ACHN (cell line): ENCODE data around the gene PCNX2.
A peak's percentile ranks its signal among the peaks of the same experiment; 100 is the strongest.

ENCODE experiments used
- DNase-seq: peaks from one replicate; pipeline ENCODE4 v3.0.0-alpha.2; 2015
- in situ Hi-C: cut with HindIII; loops from 2 replicates; pipeline ENCODE4 v1.10.0; 2017; ENCODE audit warnings: low sequenced_read_pairs, low pct_ligation_motif_present, low pct_unique_long_range_greater_than_20kb

The PCNX2 gene

GRCh38 chr1:233278631-233279030 lies 16.9 kb downstream of the PCNX2 start:
- in situ Hi-C loops: no loop called here
- no peak for DNase-seq

GRCh38 chr1:233277637-233278606 lies 17.6 kb downstream of the PCNX2 start:
- in situ Hi-C loops: no loop called here
- DNase-seq: no peak

- in situ Hi-C loops: no loop called here
Observed at GRCh38 chr1:233269656-233270055, 25.9 kb downstream of the PCNX2 start.

DNA sequence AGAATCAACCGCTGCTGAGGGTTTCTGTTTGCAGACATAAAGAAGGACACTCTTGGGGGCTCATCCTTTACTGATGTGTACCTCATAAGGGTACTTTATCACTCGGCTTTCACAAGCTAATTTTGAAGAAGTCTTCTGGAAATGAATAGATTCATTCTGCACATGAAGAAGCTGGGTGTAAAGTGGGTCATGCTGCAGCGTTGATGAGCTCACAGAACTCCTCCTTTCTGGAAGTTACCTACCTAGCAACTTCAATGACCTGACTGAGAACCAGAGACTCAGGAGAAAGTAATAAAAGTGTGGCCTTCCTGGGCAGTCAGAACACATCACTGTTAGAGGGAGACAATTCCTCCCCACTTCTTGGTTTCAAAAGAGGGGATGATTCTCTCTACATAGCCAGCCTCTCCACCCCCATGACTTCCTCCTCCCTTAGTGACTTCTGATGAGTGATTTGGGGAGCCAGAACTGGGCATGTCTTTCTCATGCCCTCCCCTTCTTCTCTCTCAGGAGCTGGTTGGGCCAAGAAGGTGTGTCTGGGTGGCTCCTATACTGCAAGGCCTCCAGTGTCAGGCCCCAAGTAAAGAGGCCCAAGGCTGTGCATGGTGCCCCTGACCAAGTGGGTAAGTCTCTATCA lies 27.0 kb downstream of the PCNX2 start:
- DNase-seq: no peak
- in situ Hi-C loops: no loop called here

More at GRCh38 chr1:233269656-233270055, 25.9 kb downstream of the PCNX2 start:
- DNase-seq: no peak

DNA sequence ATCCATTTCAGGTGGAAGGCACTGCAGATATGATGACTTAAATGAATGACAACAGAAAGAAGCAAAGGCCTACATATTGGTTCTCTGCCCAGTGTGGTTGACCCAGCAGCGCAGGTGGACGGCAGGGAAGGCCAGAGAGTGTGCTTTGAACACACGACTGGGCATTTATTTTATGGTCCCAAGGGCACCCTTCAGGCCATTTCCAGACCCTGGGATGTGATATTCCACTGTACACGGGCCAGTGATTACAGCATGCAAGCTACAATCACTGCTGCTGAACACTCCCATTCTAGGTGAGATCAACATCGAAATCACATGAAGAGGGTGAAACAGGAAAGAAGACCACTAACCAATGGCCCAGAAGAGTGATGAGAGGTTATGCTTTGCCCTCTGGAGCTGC lies 33.8 kb downstream of the PCNX2 start:
- in situ Hi-C loops: no loop called here
- DNase-seq: no peak

DNA sequence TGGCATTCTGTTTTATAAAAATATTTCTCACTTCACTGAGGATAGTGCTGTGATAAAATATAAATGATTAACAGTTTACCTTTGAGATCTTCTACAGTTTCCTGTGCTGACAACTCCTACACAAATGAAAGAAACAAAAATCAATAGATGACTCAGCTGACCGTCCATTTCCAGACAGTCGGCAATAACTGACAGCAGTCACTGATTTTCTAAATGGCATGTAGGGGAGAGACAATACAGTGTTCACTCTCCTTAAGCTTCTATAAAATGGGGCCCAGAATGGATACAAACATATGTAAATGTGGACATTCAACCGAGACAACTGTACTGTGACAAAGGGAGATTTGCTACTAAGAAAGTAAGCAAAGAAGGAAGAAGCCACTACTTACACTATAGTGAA lies 34.3 kb downstream of the PCNX2 start:
- DNase-seq: no peak
- in situ Hi-C loops: no loop called here

GRCh38 chr1:233257786-233258185 lies 37.7 kb downstream of the PCNX2 start:
- in situ Hi-C loops: no loop called here
- no peak for DNase-seq

DNA sequence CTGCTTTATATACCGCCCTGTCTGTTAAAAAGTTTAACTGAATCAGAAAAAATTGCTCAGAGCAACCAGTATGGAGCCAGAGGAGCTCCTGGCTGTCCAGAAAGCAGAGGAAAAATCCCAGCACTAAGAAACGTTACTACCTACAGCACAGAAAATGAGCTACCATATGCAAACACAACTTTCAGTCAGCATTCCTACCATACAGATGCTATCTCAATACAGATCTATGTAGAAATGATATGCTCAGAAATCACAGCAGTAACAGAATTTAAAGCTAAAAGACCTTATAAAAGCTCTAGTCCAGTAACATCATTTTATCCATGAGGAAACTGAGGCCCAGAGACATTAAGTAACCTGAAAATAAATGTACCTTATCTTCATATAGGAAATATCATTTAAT lies 38.7 kb downstream of the PCNX2 start:
- no peak for DNase-seq
- in situ Hi-C loops: no loop called here

DNA sequence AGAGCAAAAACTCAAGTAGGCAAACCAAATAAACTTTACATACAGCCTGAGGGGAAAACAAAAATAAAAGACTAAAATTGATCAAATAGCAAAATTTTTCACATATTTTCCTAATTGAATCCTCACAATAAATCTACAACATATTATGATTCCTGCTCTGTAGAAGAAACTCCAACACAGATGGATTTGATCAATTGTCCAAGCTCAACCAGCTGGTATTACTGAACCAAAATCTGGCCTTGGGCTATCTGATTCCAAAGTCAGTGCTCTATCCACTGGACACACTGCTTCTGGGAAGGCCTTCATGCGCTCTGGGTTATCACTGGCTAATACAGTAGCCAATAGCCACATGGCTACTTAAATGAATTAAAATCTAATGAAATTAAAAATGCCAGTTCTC lies 39.3 kb downstream of the PCNX2 start:
- no peak for DNase-seq

GRCh38 chr1:233255145-233255544 lies 40.4 kb downstream of the PCNX2 start:
- in situ Hi-C loops: no loop called here
- DNase-seq: no peak

More for the DNA sequence above, 39.3 kb downstream of the PCNX2 start:
- in situ Hi-C loops: no loop called here

GRCh38 chr1:233253832-233254331 lies 41.6 kb downstream of the PCNX2 start:
- in situ Hi-C loops: no loop called here
- DNase-seq: peak; percentile 11

DNA sequence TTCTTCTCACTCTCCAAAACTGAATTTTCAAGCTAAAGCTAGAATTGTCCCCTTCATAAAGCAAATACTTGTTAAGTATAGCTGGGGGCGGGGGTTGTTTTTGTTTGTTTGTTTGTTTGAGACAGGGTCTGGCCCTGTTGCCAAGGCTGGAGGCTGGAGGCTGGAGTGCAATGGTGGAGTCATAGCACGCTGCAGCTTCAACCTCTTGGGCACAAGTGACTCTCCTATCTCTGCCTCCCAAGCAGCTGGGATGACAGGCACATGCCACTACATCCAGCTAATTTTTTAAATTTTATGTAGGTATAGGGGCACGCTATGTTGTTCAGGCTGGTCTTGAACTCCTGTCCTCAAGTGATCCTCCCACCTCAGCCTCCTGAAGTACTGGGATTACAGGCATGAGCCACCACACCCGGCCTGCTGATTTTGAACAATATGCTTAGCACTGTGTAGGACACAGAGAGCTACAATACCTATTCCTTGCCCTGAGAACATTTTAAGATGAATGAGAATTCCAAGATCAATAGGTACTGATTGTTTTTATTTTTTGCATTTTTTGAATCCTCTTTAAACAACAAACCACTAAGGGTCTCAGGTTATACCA lies 42.2 kb downstream of the PCNX2 start:
- in situ Hi-C loops: no loop called here
- DNase-seq: no peak

DNA sequence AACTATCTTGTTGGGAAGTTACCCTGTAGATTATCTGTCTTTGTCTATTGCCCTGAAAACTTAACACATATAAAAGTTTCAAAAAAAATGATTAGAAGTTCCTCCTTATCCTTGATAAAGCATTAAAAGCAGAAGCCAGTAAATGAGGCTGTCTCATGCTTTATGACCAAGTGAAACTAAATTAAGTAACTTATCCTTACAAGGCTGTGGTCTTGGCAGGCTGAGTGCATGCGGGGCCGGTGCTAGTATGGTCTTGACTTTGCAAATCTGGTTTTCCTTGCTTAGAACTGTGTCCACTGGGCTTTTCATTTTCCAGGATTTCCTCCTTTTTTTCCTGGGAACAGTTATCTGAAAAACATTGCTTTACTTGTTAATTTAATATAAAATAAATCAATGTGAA lies 43.1 kb downstream of the PCNX2 start:
- in situ Hi-C loops: no loop called here
- DNase-seq: no peak

DNA sequence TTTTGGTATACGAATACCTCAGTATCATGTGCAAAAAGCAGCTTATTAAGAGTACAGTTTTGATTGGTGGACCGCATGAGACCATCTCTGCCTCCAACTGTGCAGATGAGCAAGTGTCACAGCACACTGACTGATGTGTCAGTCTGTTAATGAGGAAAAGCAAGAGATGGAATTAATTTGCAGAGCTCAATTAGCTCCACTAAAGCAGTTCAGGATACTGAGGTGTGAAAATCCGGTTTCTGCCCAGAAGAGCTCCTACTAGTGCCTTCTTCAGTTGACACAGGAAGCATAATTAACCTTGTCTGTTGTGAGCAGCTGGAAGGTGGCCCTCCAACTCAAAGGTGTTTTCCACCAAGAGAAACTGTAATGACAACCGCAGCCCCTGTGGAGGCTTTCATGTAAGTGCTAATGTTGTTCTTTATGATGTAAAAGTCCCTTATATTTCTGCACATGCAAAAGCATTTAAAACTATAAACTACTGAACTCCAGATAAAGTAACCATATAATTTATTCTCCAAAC lies 44.3 kb downstream of the PCNX2 start:
- DNase-seq: no peak
- in situ Hi-C loops: no loop called here

- no peak for DNase-seq
- in situ Hi-C loops: no loop called here
Observed at GRCh38 chr1:233248014-233248413, 47.5 kb downstream of the PCNX2 start.

DNA sequence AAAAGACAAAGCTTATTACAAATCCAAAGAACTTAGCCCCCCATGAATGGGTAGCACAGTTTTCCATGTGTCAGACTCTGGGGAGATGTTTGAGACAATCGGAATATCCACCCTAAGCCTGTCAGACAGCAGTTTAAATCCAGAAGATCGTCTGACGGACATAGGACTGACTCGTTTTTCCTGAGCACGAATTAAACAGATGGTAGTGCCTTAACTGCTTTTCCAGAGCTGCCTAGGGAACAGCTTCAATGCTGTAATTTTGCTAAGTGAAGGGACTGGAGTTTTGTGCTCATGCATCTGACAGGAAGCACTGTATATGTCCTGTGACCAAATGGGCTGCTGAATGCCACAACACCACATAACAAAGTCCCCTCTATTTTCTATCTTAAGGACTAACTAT lies 48.6 kb downstream of the PCNX2 start:
- in situ Hi-C loops: no loop called here
- DNase-seq: no peak

DNA sequence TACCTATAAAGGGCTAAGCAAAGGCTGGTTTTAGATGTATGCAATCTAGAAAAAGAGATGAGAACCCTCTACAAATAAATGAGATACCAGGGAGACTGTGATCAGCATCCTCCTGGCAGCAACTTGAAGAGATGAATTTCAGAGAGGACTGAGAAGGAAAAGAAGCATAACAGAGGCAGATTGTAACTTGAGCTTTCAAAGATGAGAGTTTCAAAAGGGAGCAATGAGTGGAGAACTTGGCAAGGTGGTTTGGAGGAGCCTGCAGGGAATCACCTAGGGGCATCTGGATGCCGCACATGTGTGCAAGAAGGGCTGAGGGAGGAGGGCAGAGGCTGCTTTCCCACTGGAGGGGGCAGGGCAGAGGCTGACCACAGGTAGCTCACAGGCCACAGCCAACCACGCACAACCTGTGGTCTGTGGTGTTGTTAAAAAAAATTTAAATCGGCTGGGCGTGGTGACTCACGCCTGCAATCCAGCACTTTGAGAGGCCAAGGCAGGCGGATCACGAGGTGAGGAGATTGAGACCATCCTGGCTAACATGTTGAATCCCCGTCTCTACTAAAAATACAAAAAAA lies 50.2 kb downstream of the PCNX2 start:
- in situ Hi-C loops: no loop called here

DNA sequence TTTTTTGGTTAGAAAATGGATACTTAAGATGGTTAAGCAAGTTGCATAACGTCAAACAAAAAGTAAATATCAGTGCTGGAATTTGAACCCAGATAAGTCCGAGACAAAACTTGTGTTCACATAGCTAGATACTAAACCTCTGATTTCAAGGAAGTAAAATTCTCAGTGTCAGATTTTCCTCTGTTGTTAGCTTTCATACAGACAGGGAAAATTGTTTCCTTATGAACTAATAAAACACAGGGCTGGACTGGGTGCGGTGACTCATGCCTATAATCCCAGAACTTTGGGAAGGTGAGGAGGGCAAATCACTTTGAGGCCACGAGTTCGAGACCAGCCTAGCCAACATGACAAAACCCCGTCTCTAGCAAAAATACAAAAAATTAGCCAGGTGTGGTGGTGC lies 51.3 kb downstream of the PCNX2 start:
- in situ Hi-C loops: no loop called here

More for the DNA sequence above, 50.2 kb downstream of the PCNX2 start:
- no peak for DNase-seq

More for the DNA sequence above, 51.3 kb downstream of the PCNX2 start:
- no peak for DNase-seq
